IPS-NIHi7 (cell line): Measurements from ENCODE around the gene ARL6IP1.

ENCODE experiments used
- DNase-seq: peaks from one replicate; pipeline ENCODE4 v3.0.0; 2012; ENCODE audit warnings: mixed read lengths; ENCODE audit errors: extremely low spot score

The ARL6IP1 gene

DNA sequence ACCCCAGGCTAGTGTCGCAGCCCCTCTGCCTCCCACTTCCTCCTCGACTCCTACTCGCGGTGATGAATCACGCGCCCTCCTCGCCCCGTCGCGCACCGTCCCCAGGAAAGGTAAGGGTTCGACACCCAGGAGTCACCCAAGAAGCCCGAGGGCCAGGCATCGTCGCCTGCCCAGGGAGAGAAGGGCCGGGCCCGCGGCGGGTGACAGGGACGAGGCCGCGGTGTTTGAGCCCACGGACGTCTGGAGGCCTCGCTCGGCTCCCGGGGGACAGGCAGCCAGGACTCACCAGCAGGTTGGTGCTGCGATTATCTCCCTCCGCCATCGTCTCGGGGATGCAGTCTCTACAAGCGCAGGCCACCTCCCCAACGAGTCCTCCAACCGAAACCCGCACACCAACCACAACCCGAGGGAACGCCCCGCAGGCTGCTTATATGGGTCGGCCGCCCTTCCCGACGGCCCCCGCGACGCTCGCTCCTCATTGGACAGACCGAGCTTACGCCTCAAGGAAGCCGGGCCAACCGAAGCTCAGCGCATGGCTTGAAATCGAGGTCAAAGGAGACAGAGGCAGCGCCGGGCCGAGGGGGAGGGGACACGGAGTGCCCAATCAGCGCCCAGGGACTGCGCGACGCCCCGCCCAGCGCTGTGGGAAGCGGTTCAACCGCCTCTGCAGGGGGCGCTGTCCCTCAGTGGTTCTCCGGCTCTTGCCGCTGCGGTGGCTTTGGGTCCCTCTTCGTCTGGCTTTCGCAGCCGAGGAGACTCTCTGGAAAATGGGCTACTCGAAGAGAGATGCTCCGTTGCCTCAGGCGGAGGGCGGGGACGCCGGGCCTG lies at the start of gene ARL6IP1:
Gene ARL6IP1 (minus strand): TSS at position 405 of the 828 bp plus-strand sequence. CDS start 83 bp downstream, at position 322.
- DNase-seq, result peak; percentile 99

DNA sequence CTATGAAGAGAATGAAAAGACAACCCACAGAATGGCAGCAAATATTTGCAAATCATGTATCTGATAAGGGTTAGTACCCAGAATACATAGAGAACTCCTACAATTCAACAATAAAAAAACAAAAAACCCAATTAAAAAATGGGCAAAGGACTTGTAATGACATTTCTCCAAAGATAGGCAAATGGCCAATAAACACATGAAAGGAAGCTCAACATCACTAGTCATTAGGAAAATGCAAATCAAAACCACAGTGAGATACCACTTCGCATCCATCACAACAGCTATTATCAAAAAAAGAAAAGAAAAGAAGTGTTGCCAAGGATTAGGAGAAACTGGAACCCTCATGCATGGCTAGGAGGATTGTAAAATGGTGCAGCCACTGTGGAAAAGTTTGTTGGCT lies 45.1 kb upstream of the ARL6IP1 start:
- no peak for DNase-seq

DNA sequence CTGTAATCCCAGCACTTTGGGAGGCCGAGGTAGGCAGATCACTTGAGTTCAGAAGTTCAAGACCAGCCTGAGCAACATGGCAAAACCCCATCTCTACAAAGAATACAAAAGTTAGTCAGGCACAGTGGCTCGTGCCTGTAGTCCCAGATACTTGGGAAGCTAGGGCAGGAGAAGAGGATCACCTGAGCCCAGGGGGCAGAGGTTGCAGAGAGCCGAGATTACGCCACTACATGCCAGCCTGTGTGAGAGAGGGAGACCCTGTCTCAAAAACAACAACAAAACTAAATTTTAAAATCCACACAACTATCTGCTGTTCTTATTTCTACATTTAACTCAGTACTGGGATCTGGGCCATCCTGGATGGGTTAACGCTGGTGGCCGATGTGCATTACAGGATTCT lies 41.2 kb upstream of the ARL6IP1 start:
- no peak for DNase-seq

DNA sequence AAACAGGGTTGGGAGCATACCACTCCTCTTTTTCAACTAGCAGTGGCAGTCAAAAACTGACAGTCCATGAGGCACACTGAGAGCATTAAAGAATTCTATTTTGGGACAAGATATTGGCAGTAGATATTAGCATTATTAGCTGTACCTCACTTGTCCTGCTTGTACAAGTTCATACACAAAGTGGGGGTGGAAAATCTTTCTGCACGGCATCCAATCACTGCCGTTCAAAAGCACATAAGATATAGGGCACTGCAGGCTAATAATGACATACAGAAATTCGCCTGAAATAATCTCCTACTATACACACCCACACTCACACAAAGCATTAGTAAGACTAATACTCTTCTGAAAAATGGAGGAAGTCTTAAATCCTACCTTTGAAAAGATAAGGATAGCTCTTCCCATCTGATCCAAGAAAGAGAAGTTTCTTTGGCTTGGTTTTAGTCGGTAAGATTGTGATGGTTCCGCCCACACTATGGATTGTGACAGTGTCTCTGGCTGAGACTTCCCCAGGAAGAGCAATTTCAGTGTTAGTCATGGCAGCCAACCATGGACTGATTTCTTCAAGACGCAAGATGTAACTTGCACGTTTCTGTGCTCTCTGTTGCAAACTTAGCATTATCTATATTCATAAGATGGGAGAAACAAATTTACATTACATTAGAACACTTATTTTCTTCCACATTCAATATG lies 40.6 kb upstream of the ARL6IP1 start:
- DNase-seq, result no peak

DNA sequence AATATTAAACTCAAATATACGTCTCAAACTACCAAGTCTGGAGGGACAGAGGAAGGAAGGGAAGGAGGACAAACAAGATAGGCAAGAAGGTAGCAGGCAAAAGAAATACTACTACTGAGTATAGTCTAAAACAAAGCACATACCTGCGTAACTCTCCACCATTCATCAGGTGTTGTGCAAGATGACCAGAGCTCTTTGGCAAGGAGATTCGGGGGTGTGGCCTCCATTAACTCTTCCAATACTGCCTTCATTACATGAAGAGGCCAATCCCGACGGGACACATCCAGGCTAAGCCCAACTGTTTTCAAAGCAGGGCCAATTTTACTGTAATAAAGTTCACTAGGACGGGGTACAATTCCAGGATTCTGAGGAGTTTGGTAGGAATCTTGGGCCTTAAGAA lies 38.2 kb upstream of the ARL6IP1 start:
- peak; percentile 16 for DNase-seq

DNA sequence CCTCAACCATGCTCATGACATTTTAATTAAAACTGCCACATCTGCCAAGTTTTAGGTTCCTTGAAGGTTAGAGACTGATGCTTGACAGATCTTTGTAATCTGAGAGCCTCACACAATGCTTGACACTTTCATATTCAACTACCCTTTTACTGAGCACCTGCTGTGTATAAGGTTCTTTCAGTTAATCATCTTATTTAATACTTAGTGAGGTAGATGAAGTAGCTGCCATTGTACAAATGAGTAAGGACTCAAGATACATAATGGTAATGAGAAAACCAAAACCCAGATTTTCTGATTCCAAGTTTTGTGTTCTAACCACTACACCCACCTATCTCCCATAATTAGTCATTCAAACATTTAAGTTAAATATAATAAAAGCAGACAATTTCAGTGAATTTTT lies 35.4 kb upstream of the ARL6IP1 start:
- no peak for DNase-seq

DNA sequence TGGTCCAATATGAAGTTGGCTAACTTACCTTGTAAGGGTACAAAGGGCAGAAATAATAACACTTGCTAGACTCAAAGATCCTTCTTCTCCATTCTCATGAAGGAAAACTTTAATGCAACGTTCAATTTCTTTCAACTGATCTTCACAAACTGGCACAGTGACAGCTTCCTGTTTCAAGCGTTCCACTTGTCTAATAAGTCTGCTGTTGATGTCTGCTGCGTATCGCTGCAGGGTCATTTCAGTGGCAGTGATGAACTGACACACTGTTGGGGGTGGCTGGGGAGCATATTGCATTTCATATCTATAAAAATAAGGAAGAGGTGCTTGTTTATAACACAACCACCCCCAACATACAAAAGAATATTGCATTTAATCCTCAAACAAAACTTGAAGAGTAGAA lies 33.5 kb upstream of the ARL6IP1 start:
- DNase-seq, result no peak

DNA sequence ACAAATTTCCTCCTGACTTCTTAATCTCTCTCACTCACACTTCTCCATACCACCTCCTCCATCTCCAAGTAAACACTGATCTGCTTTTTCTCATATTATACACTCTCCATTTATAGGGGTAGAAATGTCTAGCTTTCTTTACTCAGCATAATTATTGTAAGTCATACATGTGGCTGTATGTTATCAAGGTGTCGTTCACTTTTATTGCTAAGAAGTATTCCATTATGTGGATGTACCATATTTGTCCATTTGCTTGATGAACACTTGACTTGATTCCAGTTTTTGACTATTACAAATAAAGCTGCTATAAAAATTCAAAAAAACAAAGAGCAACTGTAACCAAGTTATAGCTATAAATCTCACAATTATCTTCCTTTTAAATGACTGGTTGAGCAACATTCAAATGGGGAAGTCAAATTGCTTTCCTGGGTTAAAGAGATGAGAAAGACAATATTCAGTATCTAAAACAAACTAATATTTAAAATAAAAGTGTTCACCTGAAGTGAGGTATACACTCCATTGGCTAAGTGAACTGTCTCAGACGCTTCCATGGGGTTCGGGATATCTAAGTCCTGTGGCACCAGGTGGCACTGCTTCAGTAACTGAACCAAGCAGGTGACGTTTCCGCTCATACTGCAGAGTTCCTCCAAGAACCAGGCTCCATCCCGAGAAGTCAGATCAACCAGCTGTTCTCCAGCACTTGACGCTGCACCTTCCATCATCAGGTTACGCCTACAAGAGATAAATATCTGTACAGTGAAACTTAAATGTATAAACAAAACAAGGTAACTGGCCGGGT lies 32.6 kb upstream of the ARL6IP1 start:
- no peak for DNase-seq

DNA sequence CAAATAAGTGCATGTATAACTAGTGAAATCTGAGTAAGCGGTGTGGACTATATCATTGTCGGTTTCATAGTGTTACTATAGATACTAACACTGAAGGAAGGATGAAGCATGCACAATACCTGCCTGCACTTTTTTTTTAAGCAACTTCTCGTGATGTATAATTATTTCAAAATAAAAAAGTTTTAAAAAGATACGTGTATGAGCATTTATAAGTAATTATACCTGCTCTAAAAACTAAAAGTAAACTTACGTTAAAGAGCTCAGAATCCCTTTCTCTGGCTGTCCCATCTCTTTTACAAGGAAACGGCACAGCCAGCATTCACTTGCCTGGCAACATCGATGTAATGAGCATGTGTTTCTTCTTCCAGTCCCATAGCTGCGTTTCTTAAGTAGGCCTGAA lies 31.3 kb upstream of the ARL6IP1 start:
- no peak for DNase-seq

DNA sequence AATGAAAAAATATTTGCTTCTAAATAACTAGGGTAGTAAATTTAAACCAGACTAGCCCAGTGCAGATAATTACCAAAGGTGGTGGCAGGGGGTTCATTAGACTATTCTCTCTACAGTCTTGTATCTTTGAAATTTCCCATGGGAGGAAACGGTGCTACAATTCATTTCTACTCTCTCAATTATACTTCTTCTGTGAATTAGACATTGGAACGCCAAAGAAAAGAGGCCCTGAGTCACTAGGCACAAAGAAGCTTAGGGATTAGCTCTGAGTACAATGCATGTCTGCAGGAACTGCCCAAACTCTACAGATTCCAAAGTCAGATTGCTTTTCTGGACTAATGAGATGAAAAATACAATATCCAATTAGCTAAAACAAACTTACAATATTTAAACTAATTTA lies 30.7 kb upstream of the ARL6IP1 start:
- DNase-seq, result no peak

DNA sequence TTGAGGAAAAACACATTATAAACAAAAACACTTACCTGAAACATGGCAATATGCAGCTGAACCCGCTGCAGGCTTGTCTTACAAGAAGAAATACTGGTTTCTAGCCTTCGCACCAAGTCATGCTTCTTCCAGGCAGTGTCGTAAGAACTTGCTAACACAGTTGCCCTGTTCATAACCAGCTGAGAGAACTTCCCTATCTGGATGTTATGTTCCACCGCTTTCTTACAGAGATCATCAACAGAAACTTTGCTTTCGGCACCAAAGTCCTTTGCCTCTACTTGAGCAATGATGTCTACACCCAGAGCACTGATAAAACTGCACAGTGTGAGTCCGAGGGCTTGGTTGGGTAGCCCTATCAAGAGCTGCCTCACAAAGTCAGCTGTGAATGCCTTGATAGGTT lies 27.9 kb upstream of the ARL6IP1 start:
- no peak for DNase-seq

DNA sequence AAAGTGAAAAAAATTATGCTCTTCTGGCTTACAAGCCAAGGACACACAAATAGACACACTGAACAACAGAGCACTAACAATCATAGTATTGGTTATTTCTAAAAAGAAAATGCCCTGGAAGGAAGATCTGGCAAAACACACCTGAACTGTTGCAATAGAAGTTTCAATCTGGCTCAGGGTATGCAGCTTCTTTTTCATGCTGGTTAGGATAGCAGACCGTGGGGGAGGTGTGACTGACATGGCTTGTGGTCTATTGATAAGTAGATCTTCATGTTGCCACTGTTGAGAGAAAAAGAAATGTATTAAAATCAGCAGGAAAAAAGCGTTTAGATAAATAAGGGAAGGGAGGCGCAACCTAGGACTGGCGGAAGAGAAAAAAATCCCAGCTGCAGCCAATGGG lies 26.5 kb upstream of the ARL6IP1 start:
- DNase-seq, result no peak

DNA sequence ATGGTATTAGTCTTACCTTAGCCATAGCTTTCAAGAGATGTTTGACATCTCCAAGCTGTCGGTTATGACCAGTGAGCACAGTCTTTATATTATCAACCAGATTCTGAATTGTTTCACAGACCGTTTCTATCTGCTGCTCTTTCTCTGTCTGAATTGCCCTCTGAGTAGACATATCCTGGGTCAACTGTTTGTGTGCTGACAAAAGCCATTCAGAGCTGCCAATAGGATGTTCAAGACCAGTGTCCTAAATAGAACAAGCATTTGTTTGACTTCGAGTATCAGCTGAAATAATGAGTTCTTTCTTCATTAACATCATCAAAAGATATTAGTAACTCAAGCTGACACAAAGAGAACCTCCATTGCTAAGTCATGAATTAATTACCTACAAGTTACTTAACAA lies 14.9 kb upstream of the ARL6IP1 start:
- DNase-seq, result no peak

DNA sequence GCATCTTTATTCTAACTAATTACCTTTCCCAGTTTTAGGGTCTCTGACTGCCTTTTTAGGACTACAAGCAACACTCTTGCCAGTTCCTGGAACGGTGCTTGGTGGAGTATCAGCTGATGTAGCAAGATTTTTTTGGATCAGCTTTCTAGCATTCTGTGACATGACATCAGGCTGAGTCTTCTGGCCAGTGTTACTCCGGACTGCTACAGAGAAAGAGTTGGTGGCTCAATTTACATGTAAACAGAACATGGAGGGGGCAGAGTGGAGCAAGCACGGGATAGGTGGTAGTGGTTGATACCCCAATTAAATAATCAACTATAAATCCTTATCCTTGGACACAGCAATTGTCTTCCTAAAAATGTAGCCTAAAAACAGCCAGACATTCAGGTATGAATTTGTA lies 10.6 kb upstream of the ARL6IP1 start:
- no peak for DNase-seq

DNA sequence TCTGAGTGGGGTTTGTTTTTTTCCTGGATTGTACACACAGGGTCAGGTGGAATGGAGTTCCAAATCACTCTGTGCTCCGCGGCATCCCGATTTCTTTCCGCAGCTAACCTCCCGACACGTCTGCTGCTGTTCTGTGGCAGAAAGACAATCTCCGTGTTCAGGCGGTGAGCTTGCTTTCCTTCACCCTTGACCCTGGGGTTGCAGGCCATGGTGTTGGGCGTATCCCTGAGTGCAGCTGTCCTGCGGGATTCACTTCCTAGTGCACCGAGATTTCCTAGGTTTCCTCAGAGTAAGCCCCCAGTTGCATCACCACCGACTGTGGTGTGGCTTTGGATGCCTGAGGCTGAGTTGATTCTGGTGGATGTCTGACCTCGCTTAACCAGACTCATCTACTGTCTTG lies 7.8 kb upstream of the ARL6IP1 start:
- DNase-seq, result no peak

DNA sequence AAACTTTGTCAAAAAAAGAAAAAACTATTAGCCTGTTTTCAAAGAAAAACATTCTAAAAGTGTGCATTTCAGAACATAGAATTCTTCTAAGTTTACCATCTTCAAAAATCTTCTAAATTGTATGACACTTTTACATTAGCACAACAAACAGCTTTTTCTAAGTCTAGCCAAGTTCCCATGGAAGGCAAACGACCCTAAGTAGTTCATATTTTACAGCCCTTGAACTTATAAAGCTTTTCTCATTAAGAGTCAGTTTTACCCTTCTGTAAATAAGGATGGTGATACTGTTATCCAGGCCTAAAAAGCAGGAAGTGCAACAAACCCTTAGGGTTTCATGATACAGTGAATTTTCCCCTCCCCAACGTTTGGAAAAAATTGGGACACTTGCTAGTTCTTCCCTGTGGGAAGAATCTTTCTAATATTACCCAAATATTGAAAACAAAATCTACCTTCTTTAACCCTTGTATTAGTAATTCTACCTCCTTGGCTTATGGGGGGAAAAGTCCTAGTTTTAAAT lies 4.0 kb upstream of the ARL6IP1 start:
- DNase-seq, result no peak

DNA sequence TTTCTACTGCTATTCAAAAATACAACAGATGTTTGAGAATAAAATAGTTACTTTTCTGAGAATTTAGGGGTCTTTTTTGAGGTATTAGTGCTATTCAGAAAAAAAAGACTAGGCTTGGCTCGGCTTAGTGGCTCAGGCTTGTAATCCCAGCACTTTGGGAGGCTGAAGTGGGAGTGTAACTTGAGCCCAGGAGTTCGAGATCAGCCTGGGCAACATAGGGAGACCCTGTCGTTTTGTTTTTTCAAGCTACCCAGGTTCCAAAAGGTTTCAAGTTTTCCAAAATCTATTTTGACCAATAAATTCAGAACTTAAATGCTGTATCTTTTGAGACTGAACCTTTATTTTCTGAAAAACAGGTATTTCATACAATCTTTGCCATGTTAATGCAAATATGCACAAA lies 3.2 kb upstream of the ARL6IP1 start:
- DNase-seq, result no peak

DNA sequence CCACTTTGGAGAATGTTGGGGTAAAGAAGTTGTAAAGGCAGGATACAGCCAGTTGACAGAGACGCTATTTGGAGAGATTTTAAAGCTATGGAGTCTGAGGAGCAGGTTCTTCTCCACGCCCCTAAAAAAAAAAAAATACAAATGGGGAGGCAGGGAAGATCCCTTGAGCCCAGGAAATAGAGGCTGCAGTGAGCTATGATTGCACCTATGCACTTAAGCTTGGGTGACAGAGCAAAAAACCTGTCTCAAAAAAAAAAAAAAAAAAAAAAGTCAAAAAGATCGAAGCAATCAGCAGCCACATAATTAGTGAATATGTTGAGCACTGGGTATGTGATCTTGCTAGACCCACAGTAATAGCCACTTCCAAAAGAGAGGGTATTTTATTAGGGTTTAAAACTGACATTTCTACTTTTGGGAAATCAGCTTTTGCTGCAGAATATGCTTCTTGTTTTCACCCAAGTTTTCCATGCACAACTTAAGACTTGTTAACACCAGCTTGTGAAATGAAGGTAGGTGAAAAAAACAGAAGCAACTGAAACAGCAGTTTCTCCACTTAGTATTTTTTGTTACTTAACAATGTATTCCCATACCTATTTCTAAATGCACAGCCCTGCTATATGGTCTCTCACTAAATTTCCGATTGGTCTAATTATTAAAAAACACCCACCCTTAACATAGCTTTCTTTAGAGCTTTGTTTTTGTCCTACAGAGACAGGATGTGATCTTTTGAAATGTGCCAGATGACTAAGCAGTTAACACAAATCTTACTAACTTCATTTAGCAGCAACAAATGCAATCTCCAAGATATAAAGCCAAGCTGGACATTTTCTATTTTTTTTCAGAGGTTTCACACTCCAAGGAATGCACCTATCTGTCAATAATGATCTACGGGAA lies 2.5 kb upstream of the ARL6IP1 start:
- DNase-seq, result no peak

DNA sequence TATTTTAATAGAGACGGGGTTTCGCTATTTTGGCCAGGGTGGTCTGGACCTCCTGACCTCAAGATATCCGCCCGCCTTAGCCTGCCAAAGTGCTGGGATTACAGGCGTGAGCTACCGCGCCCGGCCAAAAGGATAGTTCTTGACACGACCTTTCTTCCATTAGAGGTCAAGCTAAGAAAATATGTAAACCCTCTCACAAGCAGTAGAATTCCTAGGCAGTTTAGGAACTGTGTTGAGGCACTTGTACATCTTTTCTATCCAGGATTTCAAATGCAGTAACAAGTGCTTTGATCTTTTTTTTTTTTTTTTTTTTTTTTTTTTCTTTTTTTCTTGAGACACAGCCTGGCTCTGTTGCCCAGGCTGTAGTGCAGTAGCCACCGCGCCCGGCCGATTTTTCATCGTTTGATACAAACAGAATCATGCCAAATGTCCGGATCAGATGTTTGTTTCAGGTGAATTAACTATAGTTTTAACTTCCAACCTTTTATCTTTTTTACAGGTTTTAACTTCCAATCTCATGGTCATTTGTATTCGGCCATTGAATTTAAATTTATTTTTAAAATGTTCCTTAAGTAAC lies 1.5 kb upstream of the ARL6IP1 start:
- DNase-seq, result no peak

DNA sequence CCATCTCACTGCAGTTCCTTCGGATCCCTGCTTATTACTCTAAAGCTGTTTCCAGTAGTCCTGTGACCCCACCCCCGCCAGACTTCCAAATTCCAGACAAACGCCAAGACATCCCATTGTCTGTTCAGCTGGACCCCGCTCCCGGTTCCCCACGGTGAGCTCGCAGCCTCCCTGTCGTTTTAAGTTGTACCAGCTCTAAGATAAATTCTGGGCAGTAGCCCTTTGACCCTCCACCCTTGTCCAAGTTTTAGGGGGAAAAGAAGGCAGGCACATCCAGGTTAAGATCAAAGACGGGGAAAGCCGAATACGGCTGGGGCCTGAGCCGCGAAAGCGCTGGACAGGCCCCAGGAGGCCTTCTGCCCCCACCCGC lies 589 bp downstream of the ARL6IP1 start:
- DNase-seq, result peak; percentile 16

DNA sequence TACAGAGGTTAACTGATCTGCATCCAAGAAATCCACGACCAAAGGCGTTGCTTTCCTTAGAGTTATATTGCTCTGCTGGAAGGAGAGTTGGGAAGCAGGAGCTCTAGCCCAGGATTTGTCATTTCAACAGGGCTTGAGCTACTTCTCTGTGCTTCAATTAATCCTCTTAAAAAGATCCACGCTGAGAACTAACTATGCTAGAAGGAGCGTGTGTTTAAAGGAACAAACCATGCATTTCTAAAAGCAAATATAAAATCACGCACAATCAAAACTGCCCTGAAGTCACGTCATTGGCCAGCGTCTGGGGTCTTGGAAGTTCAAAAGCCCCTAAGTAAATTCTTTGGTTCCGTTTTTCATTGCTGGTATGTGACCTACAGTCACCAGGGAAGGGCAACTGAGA lies 1.1 kb downstream of the ARL6IP1 start:
- DNase-seq, result no peak
